BJ (cell line): ENCODE data around the gene SEPTIN10. TPM values are rescaled to one million over a fixed set of nuclear protein-coding genes. Genes with fewer than 3 reads are reported as not detected.

ENCODE experiments used
- CTCF ChIA-PET: fragments of 350-600 bp; formaldehyde crosslinking; extraction: SDS; loops from one replicate; lab custom pipeline; 2021; ENCODE audit warnings: antibody characterized with exemption, inconsistent platforms; lab: Yijun Ruan, JAX
- POLR2A ChIA-PET: fragments of 300-600 bp; sonication (Branson Sonifier 250); formaldehyde crosslinking; extraction: SDS; loops from one replicate; lab custom pipeline; 2021; ENCODE audit warnings: antibody characterized with exemption; lab: Charles Lee
- DNase-seq: peaks from one replicate; pipeline ENCODE4 v3.0.0-alpha.2; 2011; ENCODE audit warnings: low read depth
- H3K27me3 ChIP-seq: 2 replicates; pipeline ENCODE4 v1.6.0; 2011; ENCODE audit warnings: low read length; ENCODE audit not compliant: control insufficient read depth, insufficient read depth
- H3K36me3 ChIP-seq: 2 replicates; pipeline ENCODE4 v1.5.1; 2011; ENCODE audit warnings: low read length; ENCODE audit not compliant: control insufficient read depth, insufficient read depth
- H3K4me3 ChIP-seq: 2 replicates; pipeline ENCODE4 v1.5.1; 2011; ENCODE audit warnings: low read depth, mild to moderate bottlenecking, control low read depth, low read length
- polyA plus RNA-seq: library from polyadenylated mRNA; depleted of rRNA; stranded (reverse); fragments of >200 nt; gene quantifications from 2 replicates; pipeline ENCODE4 v1.2.3, GENCODE V29; 2011
- TF ChIP-seq, protein P1 (sequence below): IDR thresholded peaks from 2 replicates; pipeline ENCODE4 v1.5.1; 2011; ENCODE audit warnings: low read depth, mild to moderate bottlenecking, control low read depth, inconsistent platforms, low read length, moderate library complexity; ENCODE audit not compliant: insufficient read depth

Gene SEPTIN10
- polyA plus RNA-seq, 1 experiment, result 68.8 TPM

DNA sequence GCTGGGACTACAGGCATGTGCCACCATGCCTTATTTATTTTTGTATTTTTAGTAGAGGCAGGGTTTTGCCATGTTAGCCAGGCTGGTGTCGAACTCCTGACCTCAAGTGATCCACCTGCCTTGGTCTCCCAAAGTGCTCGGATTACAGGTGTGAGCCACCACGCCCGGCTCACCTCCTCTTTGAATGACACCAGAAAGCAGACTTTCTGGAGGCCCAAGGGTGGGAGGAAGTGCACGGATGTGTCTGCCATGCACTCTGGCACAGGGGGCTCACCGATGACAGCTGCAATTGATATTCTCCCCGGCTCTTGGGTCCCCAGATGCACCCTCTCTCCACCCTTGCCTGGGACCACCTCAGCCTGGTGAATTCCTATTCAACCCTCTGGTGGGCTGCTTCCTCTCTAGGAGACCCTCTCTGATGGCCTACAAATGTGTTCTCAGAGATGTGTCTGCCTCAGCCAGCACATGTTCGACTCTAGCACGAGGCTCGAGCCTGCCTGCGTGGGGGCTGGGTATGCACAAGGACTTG is 87.3 kb downstream of the SEPTIN10 start:
- TF ChIP-seq, protein P1, sequence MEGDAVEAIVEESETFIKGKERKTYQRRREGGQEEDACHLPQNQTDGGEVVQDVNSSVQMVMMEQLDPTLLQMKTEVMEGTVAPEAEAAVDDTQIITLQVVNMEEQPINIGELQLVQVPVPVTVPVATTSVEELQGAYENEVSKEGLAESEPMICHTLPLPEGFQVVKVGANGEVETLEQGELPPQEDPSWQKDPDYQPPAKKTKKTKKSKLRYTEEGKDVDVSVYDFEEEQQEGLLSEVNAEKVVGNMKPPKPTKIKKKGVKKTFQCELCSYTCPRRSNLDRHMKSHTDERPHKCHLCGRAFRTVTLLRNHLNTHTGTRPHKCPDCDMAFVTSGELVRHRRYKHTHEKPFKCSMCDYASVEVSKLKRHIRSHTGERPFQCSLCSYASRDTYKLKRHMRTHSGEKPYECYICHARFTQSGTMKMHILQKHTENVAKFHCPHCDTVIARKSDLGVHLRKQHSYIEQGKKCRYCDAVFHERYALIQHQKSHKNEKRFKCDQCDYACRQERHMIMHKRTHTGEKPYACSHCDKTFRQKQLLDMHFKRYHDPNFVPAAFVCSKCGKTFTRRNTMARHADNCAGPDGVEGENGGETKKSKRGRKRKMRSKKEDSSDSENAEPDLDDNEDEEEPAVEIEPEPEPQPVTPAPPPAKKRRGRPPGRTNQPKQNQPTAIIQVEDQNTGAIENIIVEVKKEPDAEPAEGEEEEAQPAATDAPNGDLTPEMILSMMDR, result no peak
- CTCF ChIA-PET, result interaction anchor here (1.1 to 1.3 kb wide), 3 partner anchors 20 to 210 kb away, joined by 3 to 4 read pairs (median 3); no protein-coding TSS in a partner anchor
- peaks cover 8% of the 10 kb centered on the region for H3K27me3 ChIP-seq
- DNase-seq, result no peak
- POLR2A ChIA-PET, result no interaction called here
- H3K36me3 ChIP-seq, result no peaks in the 10 kb centered on the region
- no peak overlapping the region for H3K4me3 ChIP-seq

DNA sequence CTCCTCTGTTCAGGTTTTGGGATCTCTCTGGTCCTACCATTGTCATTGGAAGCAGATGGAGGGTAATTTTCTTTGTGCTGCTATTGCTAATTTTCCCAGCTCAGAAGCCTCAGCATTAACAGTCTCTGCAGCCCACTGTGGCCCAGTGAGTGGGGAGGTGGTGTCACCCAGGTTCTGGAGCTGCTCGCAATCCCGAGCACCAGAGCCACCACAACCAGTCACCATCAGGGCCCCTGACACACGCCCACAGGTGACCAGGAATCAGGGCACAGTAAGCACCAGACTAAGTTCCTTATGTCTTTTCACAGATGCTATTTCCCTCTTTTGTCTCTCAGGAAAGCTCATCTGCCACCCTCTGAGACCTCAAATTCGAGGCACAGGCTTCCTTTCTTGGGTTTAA is 87.9 kb downstream of the SEPTIN10 start:
- Histone ChIP-seq H3K36me3 (no peaks in the 10 kb centered on the region), H3K27me3 (peaks cover 7% of the 10 kb centered on the region), H3K4me3 (no peak overlapping the region)
- ChIA-PET POLR2A (no interaction called here), CTCF (interaction anchor here (1.3 kb wide), 2 partner anchors 20 to 210 kb away, joined by 3 to 4 read pairs; no protein-coding TSS in a partner anchor)
- DNase-seq, result no peak
- TF ChIP-seq, protein P1, result no peak

DNA sequence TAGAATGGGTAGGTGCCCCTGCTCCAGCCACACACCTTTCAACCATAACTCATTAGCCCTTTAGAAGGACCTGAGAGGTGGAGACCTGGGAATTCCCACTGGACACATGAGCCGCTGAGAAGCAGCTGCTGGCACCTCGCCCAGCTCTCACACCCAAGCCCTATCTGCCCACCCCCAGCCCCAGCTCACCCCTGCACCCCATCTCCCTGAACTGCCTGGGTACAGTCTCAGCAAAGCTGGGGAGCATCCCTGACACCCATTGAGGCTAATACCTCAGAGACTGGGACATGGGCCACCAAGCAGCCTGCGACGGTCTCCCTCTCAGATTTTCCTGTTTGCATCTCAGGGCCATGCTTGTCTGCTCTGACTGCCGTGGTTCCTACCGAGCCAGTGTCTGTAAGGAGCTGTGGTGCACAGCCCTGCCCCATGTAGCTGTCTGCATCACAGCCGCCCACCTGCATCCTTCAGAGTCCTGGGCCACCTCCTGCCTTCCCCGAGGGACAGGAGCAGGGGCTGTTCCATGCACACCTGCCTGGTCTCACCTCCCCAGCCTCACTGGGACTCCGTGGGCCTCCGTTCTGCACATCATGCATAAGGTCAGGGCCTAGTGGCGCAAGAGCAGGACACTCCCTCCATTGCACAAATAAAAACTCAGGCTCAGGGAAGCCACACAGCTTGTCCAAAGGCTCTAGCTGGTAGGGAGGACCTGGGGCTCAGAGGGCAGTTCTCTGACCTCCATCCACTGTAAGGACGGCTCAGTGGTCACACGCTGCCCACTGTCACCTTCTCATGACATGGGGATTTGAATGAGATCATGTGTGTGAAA is 90.0 kb downstream of the SEPTIN10 start:
- CTCF ChIA-PET, result no interaction called here

DNA sequence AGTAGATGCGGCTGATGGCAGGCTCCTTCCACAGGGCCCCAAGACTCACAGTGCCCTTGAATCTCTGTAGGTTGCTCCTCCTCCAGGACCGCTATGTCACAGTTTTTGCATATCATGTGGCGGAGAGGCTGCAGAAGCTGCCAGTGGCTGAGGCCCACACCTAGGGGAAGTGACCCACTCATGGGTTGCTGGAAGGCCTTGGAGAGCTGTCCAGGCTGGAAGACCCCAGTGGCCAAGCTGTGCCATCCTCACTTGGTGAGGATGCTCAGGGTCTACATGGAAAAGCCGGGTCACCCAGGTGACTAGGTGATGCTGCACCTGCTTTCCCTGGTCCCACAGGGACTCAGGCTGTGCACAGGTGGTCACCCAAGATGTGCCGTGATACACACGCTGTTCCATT is 90.6 kb downstream of the SEPTIN10 start:
- H3K4me3 ChIP-seq, result no peak overlapping the region
- no peak for DNase-seq
- POLR2A ChIA-PET, result interaction anchor here (0.6 kb wide), 1 partner anchor 54 kb away, joined by 3 read pairs; no protein-coding TSS in a partner anchor
- TF ChIP-seq, protein P1, result no peak
- peaks cover 4% of the 10 kb centered on the region for H3K27me3 ChIP-seq
- no peaks in the 10 kb centered on the region for H3K36me3 ChIP-seq
- CTCF ChIA-PET, result no interaction called here

More for the DNA sequence above, 90.0 kb downstream of the SEPTIN10 start:
- TF ChIP-seq, protein P1, result no peak
- H3K36me3 ChIP-seq, result no peaks in the 10 kb centered on the region
- H3K27me3 ChIP-seq, result peaks cover 4% of the 10 kb centered on the region
- no peak for DNase-seq
- POLR2A ChIA-PET, result no interaction called here
- H3K4me3 ChIP-seq, result no peak overlapping the region

DNA sequence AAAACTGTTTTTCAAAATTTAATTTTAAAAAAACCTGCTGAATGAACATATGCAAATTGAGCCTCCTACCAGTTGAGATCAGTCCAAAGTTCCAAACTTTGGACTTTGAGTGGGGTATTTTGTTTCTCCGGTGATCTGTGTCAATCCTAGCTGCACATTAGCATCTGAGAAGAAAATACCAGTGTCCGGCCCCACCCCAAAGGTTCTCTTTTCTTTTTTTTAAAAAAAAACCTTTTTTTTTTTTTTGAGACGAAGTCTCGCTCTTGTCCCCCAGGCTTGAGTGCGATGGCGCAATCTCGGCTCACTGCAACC is 91.7 kb downstream of the SEPTIN10 start:
- Histone ChIP-seq H3K27me3 (peaks cover 3% of the 10 kb centered on the region; the same call in 1 of the 2 replicates), H3K36me3 (no peaks in the 10 kb centered on the region), H3K4me3 (no peak overlapping the region)
- DNase-seq, result no peak
- POLR2A ChIA-PET, result no interaction called here
- TF ChIP-seq, protein P1, result no peak
- CTCF ChIA-PET, result interaction anchor here (0.8 to 0.9 kb wide), 2 partner anchors 12 to 380 kb away, joined by 3 read pairs; no protein-coding TSS in a partner anchor
